Motor neuron (in vitro differentiated cells): Measurements from ENCODE around the gene CREBZF. TPM values are rescaled to one million over a fixed set of nuclear protein-coding genes. Genes with fewer than 3 reads are reported as not detected.
"Not testable (repeated sequence)": the region's sequence is repeated elsewhere in the genome, so short reads cannot be mapped to it uniquely, and the experiment has no call there.

Source experiments
- ATAC-seq, 8 experiments: fragments of 200-7000 bp; cut with Tn5 transposase; replicated peaks in 6 of 8; 2 replicates each; pipeline ENCODE4 v1.8.0; 2021; ENCODE audit warnings: mild to moderate bottlenecking in 8 of 8, moderate library complexity in 8 of 8
- H3K27ac ChIP-seq, 2 donors: fragments of 250-450 bp; sonication (Bioruptor Pico); 2 replicates each; pipeline ENCODE4 v1.9.0; 2021; ENCODE audit warnings: antibody characterized with exemption in 2 of 2, mild to moderate bottlenecking in 2 of 2, moderate library complexity in 1 of 2
- H3K4me1 ChIP-seq, 2 donors: fragments of 250-450 bp; sonication (Bioruptor Pico); replicated peaks in 1 of 2; 2 replicates each; pipeline ENCODE4 v1.6.1; 2021; ENCODE audit warnings: antibody characterized with exemption in 2 of 2, mild to moderate bottlenecking in 2 of 2, moderate library complexity in 1 of 2
- H3K4me3 ChIP-seq, 5 donors: fragments of 250-450 bp; sonication (Bioruptor Pico); 2 replicates each; pipeline ENCODE4 v1.9.0; 2021; ENCODE audit warnings: antibody characterized with exemption in 5 of 5, mild to moderate bottlenecking in 5 of 5, moderate library complexity in 4 of 5
- WGBS, 10 experiments: fragments of 450-650 bp; shearing (Covaris generic); methylation state at CpG; one replicate each; pipeline ENCODE4 v1.0.0; 2022; 5-methylcytosine and 5-hydroxymethylcytosine counted together
- in situ Hi-C, 9 experiments: fragments of 400-800 bp; cut with MboI; loops; one replicate each; pipeline ENCODE4 v1.15.0; 2021; ENCODE audit warnings: low sequenced_read_pairs in 9 of 9, low pct_unique_long_range_greater_than_20kb in 2 of 9; ENCODE audit not compliant: unreplicated experiment in 9 of 9
- total RNA-seq, 8 experiments: library from RNA; unstranded; fragments of 300-600 nt; gene quantifications; 2 replicates each; pipeline versions ENCODE4 v1.2.3 to v1.2.4, GENCODE V29; 2022

The CREBZF gene
- total RNA-seq, 8 experiments from 2014 or later: 39.7 to 80.0 (median 47.7) TPM

- ATAC-seq: peak in 4 of 8 experiments; percentile 3 to 36 (median 22)
- Histone ChIP-seq H3K4me1 (peaks cover 0 to 4% of the 10 kb centered on the region in 2 donors), H3K4me3 (no peak overlapping the region), H3K27ac (no peak overlapping the region)
- WGBS, 10 experiments: 23 to 100% (median 93%) methylated on average over 1 to 10 of the region's 15 CpGs; no CpG with 5 or more reads in 1 of the 10 experiments
- in situ Hi-C loops: no loop called here
Observed at GRCh38 chr11:85685125-85685819, 20.3 kb upstream of the CREBZF start.

DNA sequence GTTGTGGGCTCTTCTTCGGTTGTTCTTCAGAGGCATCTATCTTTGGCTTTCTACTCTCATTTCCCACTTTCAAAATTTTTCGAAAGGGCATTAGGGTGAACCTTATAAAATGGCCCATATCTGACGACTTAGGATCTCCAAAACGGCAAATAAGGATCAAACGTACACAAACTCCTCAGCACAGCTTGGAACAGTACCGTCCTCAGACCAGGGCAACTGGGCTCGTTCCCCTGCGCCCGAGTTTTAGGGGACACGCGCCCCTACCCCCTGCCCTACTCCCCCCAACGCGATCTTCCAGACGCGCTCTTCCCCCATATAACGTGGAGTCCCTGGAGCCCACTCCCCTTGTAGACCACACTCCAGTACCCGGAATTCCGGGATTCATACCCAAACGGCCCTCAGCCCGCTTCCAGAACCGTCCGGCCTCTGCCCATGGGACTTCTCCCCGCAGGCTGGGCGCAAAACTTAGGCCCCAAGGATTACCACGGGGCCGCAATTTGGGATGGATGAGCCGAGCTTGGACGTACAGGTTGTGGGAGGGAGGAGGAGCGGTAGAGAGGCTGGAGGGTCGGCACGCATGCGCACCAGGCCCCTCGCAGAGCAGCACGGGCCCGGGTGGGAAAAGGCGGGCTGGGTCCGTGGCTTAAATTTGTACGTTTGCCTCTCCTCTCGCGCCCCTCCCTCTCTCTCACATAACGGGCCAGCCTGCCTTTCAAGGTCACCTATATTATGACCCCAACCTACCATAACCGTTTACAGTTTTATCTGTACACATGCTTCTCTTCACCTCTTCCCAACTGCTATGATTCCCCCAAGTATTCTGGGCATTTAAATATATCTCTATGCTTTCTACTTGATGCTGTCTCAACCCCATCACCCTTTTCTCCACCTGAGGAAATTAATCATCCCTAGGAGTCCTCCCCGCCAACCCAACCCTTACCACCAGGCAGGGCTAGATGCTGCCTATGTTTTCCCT, 17.7 kb upstream of the CREBZF start:
- Histone ChIP-seq H3K4me3 (no peak overlapping the region), H3K4me1 (peaks cover 0 to 4% of the 10 kb centered on the region in 2 donors), H3K27ac (no peak overlapping the region)
- peak in 2 of 8 experiments; percentile 12 to 18 for ATAC-seq
- whole genome bisulfite sequencing, 10 experiments: 0 to 100% (median 90%) methylated on average over 1 to 23 of the region's 43 CpGs; no CpG with 5 or more reads in 1 of the 10 experiments
- in situ Hi-C loops: no loop called here

DNA sequence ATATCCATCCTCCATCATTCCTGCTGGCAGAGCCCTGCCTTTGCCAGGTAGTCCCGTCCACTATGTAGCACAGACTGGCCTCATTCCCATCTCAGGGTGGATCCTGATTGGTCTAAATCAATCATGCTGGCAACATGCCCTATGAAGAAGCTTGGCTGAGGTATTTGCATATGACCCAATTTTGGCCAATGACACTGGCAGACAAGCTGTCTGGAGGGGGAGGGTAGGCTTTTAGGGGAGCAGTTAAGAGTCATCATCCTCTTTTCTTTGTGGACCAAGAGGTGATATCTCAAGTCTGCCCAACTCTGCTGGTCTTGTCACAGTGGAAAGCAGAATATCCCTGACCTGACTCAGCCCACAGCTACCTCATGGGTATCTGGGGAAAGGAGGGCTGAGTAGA, 16.0 kb upstream of the CREBZF start:
- WGBS, 10 experiments: 80 to 100% (median 80%) methylated on average over 1 of the region's 1 CpG; no CpG with 5 or more reads in 7 of the 10 experiments
- peak in 1 of 8 experiments; percentile 31 for ATAC-seq
- no peak overlapping the region for H3K4me3 ChIP-seq
- in situ Hi-C loops: no loop called here
- H3K4me1 ChIP-seq: peaks cover 0 to 4% of the 10 kb centered on the region in 2 donors
- H3K27ac ChIP-seq: no peak overlapping the region

- no peak overlapping the region for H3K27ac ChIP-seq
- no peaks in the 10 kb centered on the region for H3K4me1 ChIP-seq
- no peak overlapping the region for H3K4me3 ChIP-seq
- WGBS, 10 experiments: 0 to 95% (median 78%) methylated on average over 1 to 4 of the region's 4 CpGs
- in situ Hi-C loops: no loop called here
- ATAC-seq: no peak
Observed at GRCh38 chr11:85679576-85679975, 14.6 kb upstream of the CREBZF start.

- in situ Hi-C loops: no loop called here
- no peak overlapping the region for H3K27ac ChIP-seq
- no peak overlapping the region for H3K4me3 ChIP-seq
- H3K4me1 ChIP-seq: no peaks in the 10 kb centered on the region
- 50 to 100% (median 83%) methylated on average over 1 to 3 of the region's 3 CpGs; no CpG with 5 or more reads in 1 of the 10 experiments for WGBS, 10 experiments
- ATAC-seq: no peak
Observed at GRCh38 chr11:85673393-85673792, 8.5 kb upstream of the CREBZF start.

GRCh38 chr11:85672105-85672902, 7.4 kb upstream of the CREBZF start:
- Histone ChIP-seq H3K4me1 (no peaks in the 10 kb centered on the region), H3K27ac (no peak overlapping the region), H3K4me3 (no peak overlapping the region)
- WGBS, 10 experiments: 5 to 80% (median 30%) methylated on average over 1 to 5 of the region's 8 CpGs; no CpG with 5 or more reads in 1 of the 10 experiments
- peak in 2 of 8 experiments; percentile 31 to 68 for ATAC-seq
- in situ Hi-C loops: no loop called here

- H3K4me1 ChIP-seq, in situ Hi-C loops, ATAC-seq, H3K4me3 ChIP-seq, H3K27ac ChIP-seq: not testable (repeated sequence)
Observed at GRCh38 chr11:85670949-85671663, 6.2 kb upstream of the CREBZF start.

DNA sequence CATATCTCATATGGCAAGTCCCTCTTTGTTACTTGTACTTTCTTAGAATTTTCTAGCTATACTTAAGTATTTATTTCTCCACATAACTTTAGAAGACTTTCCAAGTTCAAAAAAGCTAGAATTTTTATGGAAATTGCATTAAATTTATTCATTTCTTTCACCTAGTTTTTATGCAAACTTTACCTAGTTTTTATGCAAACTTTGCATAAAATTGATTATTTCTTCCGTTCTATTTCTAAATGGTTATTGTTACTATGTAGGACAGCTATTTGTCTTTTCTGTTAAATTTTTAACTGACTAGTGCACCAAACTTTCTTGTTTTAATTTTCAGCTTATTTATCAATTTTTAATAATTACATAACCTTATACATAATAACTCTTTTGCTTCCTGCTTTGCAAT, 3.2 kb upstream of the CREBZF start:
- WGBS, 10 experiments: 45 to 100% (median 92%) methylated on average over 1 of the region's 1 CpG
- Histone ChIP-seq H3K27ac (no peak overlapping the region), H3K4me1 (peaks cover 4 to 8% of the 10 kb centered on the region in 2 donors), H3K4me3 (no peak overlapping the region)
- no peak for ATAC-seq
- in situ Hi-C loops: no loop called here

GRCh38 chr11:85666687-85667086, 1.8 kb upstream of the CREBZF start:
- no peak for ATAC-seq
- Histone ChIP-seq H3K27ac (no peak overlapping the region), H3K4me1 (peaks cover 4 to 8% of the 10 kb centered on the region in 2 donors), H3K4me3 (no peak overlapping the region)
- in situ Hi-C loops: no loop called here
- 48 to 100% (median 86%) methylated on average over 1 to 3 of the region's 3 CpGs; no CpG with 5 or more reads in 3 of the 10 experiments for WGBS, 10 experiments

DNA sequence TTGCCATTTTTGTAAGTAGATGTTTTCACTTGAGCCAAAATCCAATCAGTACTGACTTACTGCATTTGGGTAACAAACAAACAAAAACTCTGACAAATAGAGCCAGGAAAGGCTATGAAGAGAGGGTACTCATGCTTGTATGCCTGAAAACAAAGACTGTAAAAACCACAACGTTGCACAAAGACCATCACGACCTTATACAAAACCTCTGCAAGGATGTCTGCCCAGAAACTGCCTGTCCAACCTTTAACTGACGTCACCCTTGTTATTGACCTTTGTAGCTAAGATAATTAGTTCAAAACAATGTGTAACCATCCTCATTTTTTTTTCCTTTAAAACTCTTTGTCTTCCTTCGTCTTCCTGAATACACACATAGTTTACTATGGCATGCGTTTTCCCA, 804 bp upstream of the CREBZF start:
- in situ Hi-C loops: no loop called here
- 20 to 100% (median 72%) methylated on average over 1 to 5 of the region's 5 CpGs for WGBS, 10 experiments
- peaks cover 4 to 17% of the 10 kb centered on the region in 2 donors for H3K4me1 ChIP-seq
- H3K27ac ChIP-seq: no peak overlapping the region
- H3K4me3 ChIP-seq: no peak overlapping the region
- ATAC-seq: no peak

GRCh38 chr11:85663753-85664614, 945 bp downstream of the CREBZF start:
- 0 to 3% (median 0%) methylated on average over 1 to 36 of the region's 73 CpGs; no CpG with 5 or more reads in 1 of the 10 experiments for whole genome bisulfite sequencing, 10 experiments
- ATAC-seq: peak; percentile 30 to 50 (median 44)
- Histone ChIP-seq H3K4me3 (peak overlapping the region; percentile 57 to 90 (median 77)), H3K27ac (peak overlapping the region; percentile 95 to 99), H3K4me1 (peaks cover 4 to 33% of the 10 kb centered on the region in 2 donors)
- in situ Hi-C loops: no loop called here
